H1 (cell line): ENCODE results near the gene ITGB5. TPM values are rescaled to one million over a fixed set of nuclear protein-coding genes. Genes with fewer than 3 reads are reported as not detected.

ENCODE experiments used
- CBX8 ChIP-seq: fragments of 300-800, 300-1000 bp; sonication (generic); IDR thresholded peaks from 2 replicates; pipeline ENCODE4 v1.7.1; 2016; ENCODE audit warnings: low read depth, low read length, borderline replicate concordance
- JUN ChIP-seq: IDR thresholded peaks from 2 replicates; pipeline ENCODE4 v1.6.1; 2011; ENCODE audit warnings: low read depth, mild to moderate bottlenecking, improper control_type of control experiment, low read length
- polyA plus RNA-seq, 7 experiments: library from polyadenylated mRNA; depleted of rRNA in 3 of 7; stranded (reverse) in 5 of 7; unstranded in 2 of 7; fragments of >200 nt in 5 of 7; fragments of 200-250 nt in 2 of 7; gene quantifications; 1 replicate in 5 of 7; 2 replicates in 1 of 7; 4 replicates in 1 of 7; pipeline versions ENCODE4 v1.2.1 to v1.2.3, GENCODE V29; 2011 to 2013; ENCODE audit warnings: missing spikeins in 2 of 7, mixed read lengths in 2 of 7
- total RNA-seq: library from RNA; stranded (reverse); fragmentation: NEBNext Ultra II Directional; extraction: Animal tissue kit (Norgen Biotek cat#: 25700); gene quantifications from 2 replicates; pipeline ENCODE4 v1.2.1, GENCODE V29; 2021
- TF ChIP-seq, protein P1 (sequence below): fragments of 300-600 bp; sonication (generic); IDR thresholded peaks from 2 replicates; pipeline ENCODE4 v1.7.1; 2012; ENCODE audit warnings: low read length, moderate library complexity, mild to moderate bottlenecking, inconsistent platforms; ENCODE audit not compliant: insufficient replicate concordance

Gene ITGB5
- total and polyA plus RNA-seq, 2 of the 8 experiments (the other 6 are each of a cell fraction or from before 2014, with no cell fraction given) = 101 to 268 TPM

DNA sequence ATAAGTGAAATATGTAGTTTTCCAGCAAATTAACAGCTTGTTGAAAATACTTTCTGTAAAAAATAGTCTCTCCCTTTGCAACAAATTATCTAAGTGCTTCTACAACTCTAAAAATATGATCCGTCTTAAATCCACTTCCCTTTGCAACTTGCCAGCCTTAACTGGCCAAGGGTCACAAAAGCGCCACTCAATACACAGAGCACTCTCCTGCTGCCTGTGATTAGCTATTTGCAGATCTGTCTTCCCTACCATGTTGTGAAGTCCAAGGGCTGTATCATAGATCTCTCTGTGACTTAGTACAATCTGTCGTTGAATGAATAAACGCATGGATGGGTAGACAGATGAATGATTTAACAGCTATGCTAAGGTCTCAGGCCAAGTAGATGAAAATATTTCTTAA, 76.2 kb downstream of the ITGB5 start (continued):
- TF ChIP-seq, protein P1, sequence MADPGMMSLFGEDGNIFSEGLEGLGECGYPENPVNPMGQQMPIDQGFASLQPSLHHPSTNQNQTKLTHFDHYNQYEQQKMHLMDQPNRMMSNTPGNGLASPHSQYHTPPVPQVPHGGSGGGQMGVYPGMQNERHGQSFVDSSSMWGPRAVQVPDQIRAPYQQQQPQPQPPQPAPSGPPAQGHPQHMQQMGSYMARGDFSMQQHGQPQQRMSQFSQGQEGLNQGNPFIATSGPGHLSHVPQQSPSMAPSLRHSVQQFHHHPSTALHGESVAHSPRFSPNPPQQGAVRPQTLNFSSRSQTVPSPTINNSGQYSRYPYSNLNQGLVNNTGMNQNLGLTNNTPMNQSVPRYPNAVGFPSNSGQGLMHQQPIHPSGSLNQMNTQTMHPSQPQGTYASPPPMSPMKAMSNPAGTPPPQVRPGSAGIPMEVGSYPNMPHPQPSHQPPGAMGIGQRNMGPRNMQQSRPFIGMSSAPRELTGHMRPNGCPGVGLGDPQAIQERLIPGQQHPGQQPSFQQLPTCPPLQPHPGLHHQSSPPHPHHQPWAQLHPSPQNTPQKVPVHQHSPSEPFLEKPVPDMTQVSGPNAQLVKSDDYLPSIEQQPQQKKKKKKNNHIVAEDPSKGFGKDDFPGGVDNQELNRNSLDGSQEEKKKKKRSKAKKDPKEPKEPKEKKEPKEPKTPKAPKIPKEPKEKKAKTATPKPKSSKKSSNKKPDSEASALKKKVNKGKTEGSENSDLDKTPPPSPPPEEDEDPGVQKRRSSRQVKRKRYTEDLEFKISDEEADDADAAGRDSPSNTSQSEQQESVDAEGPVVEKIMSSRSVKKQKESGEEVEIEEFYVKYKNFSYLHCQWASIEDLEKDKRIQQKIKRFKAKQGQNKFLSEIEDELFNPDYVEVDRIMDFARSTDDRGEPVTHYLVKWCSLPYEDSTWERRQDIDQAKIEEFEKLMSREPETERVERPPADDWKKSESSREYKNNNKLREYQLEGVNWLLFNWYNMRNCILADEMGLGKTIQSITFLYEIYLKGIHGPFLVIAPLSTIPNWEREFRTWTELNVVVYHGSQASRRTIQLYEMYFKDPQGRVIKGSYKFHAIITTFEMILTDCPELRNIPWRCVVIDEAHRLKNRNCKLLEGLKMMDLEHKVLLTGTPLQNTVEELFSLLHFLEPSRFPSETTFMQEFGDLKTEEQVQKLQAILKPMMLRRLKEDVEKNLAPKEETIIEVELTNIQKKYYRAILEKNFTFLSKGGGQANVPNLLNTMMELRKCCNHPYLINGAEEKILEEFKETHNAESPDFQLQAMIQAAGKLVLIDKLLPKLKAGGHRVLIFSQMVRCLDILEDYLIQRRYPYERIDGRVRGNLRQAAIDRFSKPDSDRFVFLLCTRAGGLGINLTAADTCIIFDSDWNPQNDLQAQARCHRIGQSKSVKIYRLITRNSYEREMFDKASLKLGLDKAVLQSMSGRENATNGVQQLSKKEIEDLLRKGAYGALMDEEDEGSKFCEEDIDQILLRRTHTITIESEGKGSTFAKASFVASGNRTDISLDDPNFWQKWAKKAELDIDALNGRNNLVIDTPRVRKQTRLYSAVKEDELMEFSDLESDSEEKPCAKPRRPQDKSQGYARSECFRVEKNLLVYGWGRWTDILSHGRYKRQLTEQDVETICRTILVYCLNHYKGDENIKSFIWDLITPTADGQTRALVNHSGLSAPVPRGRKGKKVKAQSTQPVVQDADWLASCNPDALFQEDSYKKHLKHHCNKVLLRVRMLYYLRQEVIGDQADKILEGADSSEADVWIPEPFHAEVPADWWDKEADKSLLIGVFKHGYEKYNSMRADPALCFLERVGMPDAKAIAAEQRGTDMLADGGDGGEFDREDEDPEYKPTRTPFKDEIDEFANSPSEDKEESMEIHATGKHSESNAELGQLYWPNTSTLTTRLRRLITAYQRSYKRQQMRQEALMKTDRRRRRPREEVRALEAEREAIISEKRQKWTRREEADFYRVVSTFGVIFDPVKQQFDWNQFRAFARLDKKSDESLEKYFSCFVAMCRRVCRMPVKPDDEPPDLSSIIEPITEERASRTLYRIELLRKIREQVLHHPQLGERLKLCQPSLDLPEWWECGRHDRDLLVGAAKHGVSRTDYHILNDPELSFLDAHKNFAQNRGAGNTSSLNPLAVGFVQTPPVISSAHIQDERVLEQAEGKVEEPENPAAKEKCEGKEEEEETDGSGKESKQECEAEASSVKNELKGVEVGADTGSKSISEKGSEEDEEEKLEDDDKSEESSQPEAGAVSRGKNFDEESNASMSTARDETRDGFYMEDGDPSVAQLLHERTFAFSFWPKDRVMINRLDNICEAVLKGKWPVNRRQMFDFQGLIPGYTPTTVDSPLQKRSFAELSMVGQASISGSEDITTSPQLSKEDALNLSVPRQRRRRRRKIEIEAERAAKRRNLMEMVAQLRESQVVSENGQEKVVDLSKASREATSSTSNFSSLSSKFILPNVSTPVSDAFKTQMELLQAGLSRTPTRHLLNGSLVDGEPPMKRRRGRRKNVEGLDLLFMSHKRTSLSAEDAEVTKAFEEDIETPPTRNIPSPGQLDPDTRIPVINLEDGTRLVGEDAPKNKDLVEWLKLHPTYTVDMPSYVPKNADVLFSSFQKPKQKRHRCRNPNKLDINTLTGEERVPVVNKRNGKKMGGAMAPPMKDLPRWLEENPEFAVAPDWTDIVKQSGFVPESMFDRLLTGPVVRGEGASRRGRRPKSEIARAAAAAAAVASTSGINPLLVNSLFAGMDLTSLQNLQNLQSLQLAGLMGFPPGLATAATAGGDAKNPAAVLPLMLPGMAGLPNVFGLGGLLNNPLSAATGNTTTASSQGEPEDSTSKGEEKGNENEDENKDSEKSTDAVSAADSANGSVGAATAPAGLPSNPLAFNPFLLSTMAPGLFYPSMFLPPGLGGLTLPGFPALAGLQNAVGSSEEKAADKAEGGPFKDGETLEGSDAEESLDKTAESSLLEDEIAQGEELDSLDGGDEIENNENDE = no peak
- no peak for TF ChIP-seq JUN
- TF ChIP-seq CBX8 = no peak
